CD4-positive, alpha-beta T cell treated with Interleukin-10 for 1 hour (primary cell): Measurements from ENCODE around the gene ATXN1.
"Not testable (repeated sequence)": the region's sequence is repeated elsewhere in the genome, so short reads cannot be mapped to it uniquely, and the experiment has no call there.

ENCODE experiments used
- DNase-seq: peaks from one replicate; pipeline ENCODE4 v3.0.0-alpha.2; 2020

The ATXN1 gene

GRCh38 chr6:16559071-16559470 is 202.2 kb downstream of the ATXN1 start:
- no peak for DNase-seq

GRCh38 chr6:16555550-16555949 is 205.7 kb downstream of the ATXN1 start:
- DNase-seq = no peak

GRCh38 chr6:16553531-16553930 is 207.7 kb downstream of the ATXN1 start:
- DNase-seq = no peak

GRCh38 chr6:16551466-16551865 is 209.8 kb downstream of the ATXN1 start:
- no peak for DNase-seq

- no peak for DNase-seq
Observed at GRCh38 chr6:16548121-16548520, 213.1 kb downstream of the ATXN1 start.

GRCh38 chr6:16547587-16547986 is 213.7 kb downstream of the ATXN1 start:
- no peak for DNase-seq

GRCh38 chr6:16546861-16547260 is 214.4 kb downstream of the ATXN1 start:
- DNase-seq = no peak

- no peak for DNase-seq
Observed at GRCh38 chr6:16545382-16545781, 215.9 kb downstream of the ATXN1 start.

GRCh38 chr6:16544521-16544920 is 216.7 kb downstream of the ATXN1 start:
- DNase-seq = no peak

- no peak for DNase-seq
Observed at GRCh38 chr6:16544006-16544405, 217.3 kb downstream of the ATXN1 start.

- DNase-seq = no peak
Observed at GRCh38 chr6:16543521-16543920, 217.7 kb downstream of the ATXN1 start.

GRCh38 chr6:16542070-16542469 is 219.2 kb downstream of the ATXN1 start:
- no peak for DNase-seq

GRCh38 chr6:16540804-16541752 is 220.2 kb downstream of the ATXN1 start:
- DNase-seq = no peak

GRCh38 chr6:16540383-16540782 is 220.9 kb downstream of the ATXN1 start:
- DNase-seq = not testable (repeated sequence)

- DNase-seq = no peak
Observed at GRCh38 chr6:16539086-16539931, 222.0 kb downstream of the ATXN1 start.

- no peak for DNase-seq
Observed at GRCh38 chr6:16535564-16535963, 225.7 kb downstream of the ATXN1 start.

GRCh38 chr6:16533721-16534136 is 227.5 kb downstream of the ATXN1 start:
- DNase-seq = no peak

- no peak for DNase-seq
Observed at GRCh38 chr6:16533210-16533609, 228.1 kb downstream of the ATXN1 start.

GRCh38 chr6:16527691-16528090 is 233.6 kb downstream of the ATXN1 start:
- no peak for DNase-seq

- DNase-seq = no peak
Observed at GRCh38 chr6:16524380-16524707, 236.9 kb downstream of the ATXN1 start.

- DNase-seq = no peak
Observed at GRCh38 chr6:16523606-16524379, 237.5 kb downstream of the ATXN1 start.

- no peak for DNase-seq
Observed at GRCh38 chr6:16522937-16523336, 238.3 kb downstream of the ATXN1 start.

- no peak for DNase-seq
Observed at GRCh38 chr6:16521528-16521927, 239.7 kb downstream of the ATXN1 start.
